ENCODE data around the gene METTL8. TPM values are rescaled to one million over a fixed set of nuclear protein-coding genes. Genes with fewer than 3 reads are reported as not detected.

Gene METTL8
- total RNA-seq, 1 experiment from 2014 or later: 34.4 TPM

- Histone ChIP-seq H4K20me1 (ENCODE audit: insufficient read depth) (no peaks in the 10 kb centered on the region), H3K4me3 (replicated peaks in 1 of 2; ENCODE audit: low read depth in 1 of 2, low read length in 2 of 2) (no peak overlapping the region), H3K79me2 (ENCODE audit: insufficient read depth, low read length) (no peaks in the 10 kb centered on the region), H2AFZ (ENCODE audit: low read depth, low read length, poor library complexity, severe bottlenecking) (no peak overlapping the region), H3K9me3 (ENCODE audit: control insufficient read depth in 1 of 2, insufficient read depth in 1 of 2, low read depth in 1 of 2, low read length in 2 of 2) (no peaks in the 10 kb centered on the region), H3K36me3 (ENCODE audit: control insufficient read depth in 1 of 2, insufficient read depth in 2 of 2, low read length in 2 of 2) (no peaks in the 10 kb centered on the region), H3K9ac (ENCODE audit: low read length) (no peak overlapping the region), H3K27me3 (ENCODE audit: insufficient read depth, low read length) (no peaks in the 10 kb centered on the region), H3K4me1 (ENCODE audit: control insufficient read depth in 1 of 2, insufficient read depth in 2 of 2, low read length in 2 of 2) (no peaks in the 10 kb centered on the region), H3K4me2 (ENCODE audit: low read length) (no peak overlapping the region), H3K27ac (ENCODE audit: low read depth, low read length) (no peak overlapping the region), H3K9me2 (ENCODE audit: insufficient read depth) (no peaks in the 10 kb centered on the region)
- RAD21 ChIA-PET (ENCODE audit: low non-redundant PET in 1 of 2, low total read pairs in 2 of 2, uncharacterized antibody in 2 of 2, unreplicated experiment in 2 of 2): no interaction called here
- CTCF ChIA-PET: no interaction called here
- TF ChIP-seq TCF7L2 (IDR thresholded peaks at IDR 0.05; ENCODE audit: borderline replicate concordance, extremely low read depth, insufficient read depth, insufficient read length) (no peak), JUND (IDR thresholded peaks at IDR 0.05) (no peak), SRF (IDR thresholded peaks at IDR 0.05; ENCODE audit: low read depth) (no peak), CBX3 (IDR thresholded peaks at IDR 0.05; ENCODE audit: low read depth) (no peak), EZH2phosphoT487 (IDR thresholded peaks at IDR 0.05; ENCODE audit: borderline replicate concordance) (no peak), REST (IDR thresholded peaks at IDR 0.05; ENCODE audit: low read depth) (no peak), CEBPB (IDR thresholded peaks at IDR 0.05; ENCODE audit: low read depth) (no peak), EZH2 (IDR thresholded peaks at IDR 0.05) (no peak), POLR2A (IDR thresholded peaks at IDR 0.05; ENCODE audit: borderline replicate concordance, extremely low read depth, insufficient read depth, insufficient read length) (no peak), RAD21 (IDR thresholded peaks at IDR 0.05; ENCODE audit: low read depth) (no peak), MAX (IDR thresholded peaks at IDR 0.05) (no peak), FOSL1 (IDR thresholded peaks at IDR 0.05; ENCODE audit: low read depth) (no peak), ZNF274 (IDR thresholded peaks at IDR 0.05; ENCODE audit: low read depth, low read length) (no peak), SP1 (IDR thresholded peaks at IDR 0.05; ENCODE audit: low read depth) (no peak), EGR1 (IDR thresholded peaks at IDR 0.05; ENCODE audit: low read depth) (no peak), ELF1 (IDR thresholded peaks at IDR 0.05; ENCODE audit: borderline replicate concordance, low read depth) (no peak), YY1 (IDR thresholded peaks at IDR 0.05; ENCODE audit: extremely low read depth, insufficient replicate concordance, low read depth, low read length) (no peak), ZFX (IDR thresholded peaks at IDR 0.05) (no peak), SIN3A (IDR thresholded peaks at IDR 0.05; ENCODE audit: low read depth) (no peak)
- ATAC-seq (no peak), DNase-seq (ENCODE audit: low read depth, low spot score) (no peak)
- BruUV-seq (replicated peaks): no TSS peak
- POLR2A ChIA-PET: no interaction called here
- intact Hi-C loops (cut with micrococcal nuclease): no loop called here
Observed at GRCh38 chr2:171293661-171294060, 140.1 kb downstream of the METTL8 start.

Measured in HCT116 (cell line).